Epithelial cell of esophagus (primary cell): ENCODE measurements around the gene NR6A1.
"Not testable (repeated sequence)": the region's sequence is repeated elsewhere in the genome, so short reads cannot be mapped to it uniquely, and the experiment has no call there.

Experiments
- DNase-seq: peaks from one replicate; pipeline ENCODE4 v3.0.0; 2010; ENCODE audit warnings: low read depth
- H3K4me3 ChIP-seq: 2 replicates; pipeline ENCODE4 v1.5.1; 2011; ENCODE audit warnings: mild to moderate bottlenecking, low read length, control low read depth
- CTCF ChIP-seq: IDR thresholded peaks from 2 replicates; pipeline ENCODE4 v1.5.1; 2011; ENCODE audit warnings: low read depth, mild to moderate bottlenecking, low read length, control low read depth, inconsistent platforms; ENCODE audit not compliant: insufficient read depth; ENCODE audit errors: missing control alignments

The NR6A1 gene

GRCh38 chr9:124776954-124777648, 6.0 kb upstream of the NR6A1 start, which contains the start of gene OLFML2A:
TSS of gene OLFML2A (plus strand) at chr9:124777133. CDS start at chr9:124777271, 138 bp downstream.
- DNase-seq = peak; percentile 32
- H3K4me3 ChIP-seq = peak within 1 kb of the TSS; percentile 53
- TF ChIP-seq CTCF = no peak

- no peak for DNase-seq
- peak overlapping the region; percentile 53 for H3K4me3 ChIP-seq
- TF ChIP-seq CTCF = no peak
Measured at GRCh38 chr9:124776618-124776953, 5.5 kb upstream of the NR6A1 start.

GRCh38 chr9:124774129-124774978, 3.2 kb upstream of the NR6A1 start:
- no peak overlapping the region for H3K4me3 ChIP-seq
- DNase-seq = peak; percentile 78
- TF ChIP-seq CTCF = peak; percentile 83

- no peak for DNase-seq
- no peak overlapping the region for H3K4me3 ChIP-seq
- TF ChIP-seq CTCF = no peak
Measured at GRCh38 chr9:124773473-124774128, 2.5 kb upstream of the NR6A1 start.

GRCh38 chr9:124772877-124773276, 1.8 kb upstream of the NR6A1 start:
- DNase-seq, H3K4me3 ChIP-seq: not testable (repeated sequence)

- TF ChIP-seq CTCF = peak; percentile 81
Measured at GRCh38 chr9:124771867-124772679, 962 bp upstream of the NR6A1 start.

More at GRCh38 chr9:124771867-124772679, 962 bp upstream of the NR6A1 start:
- DNase-seq = peak; percentile 71
- peak overlapping the region; percentile 70 for H3K4me3 ChIP-seq
